Measurements from ENCODE around the gene TRPM3. TPM values are rescaled to one million over a fixed set of nuclear protein-coding genes. Genes with fewer than 3 reads are reported as not detected.

The TRPM3 gene
- total and polyA plus RNA-seq, 2 donors (not counting 1 experiment from before 2014, with no cell fraction given), result not detected

GRCh38 chr9:70835323-70835722 is 286.1 kb downstream of the TRPM3 start:
- H3K4me3 Mint-ChIP-seq, result no peak overlapping the region

DNA sequence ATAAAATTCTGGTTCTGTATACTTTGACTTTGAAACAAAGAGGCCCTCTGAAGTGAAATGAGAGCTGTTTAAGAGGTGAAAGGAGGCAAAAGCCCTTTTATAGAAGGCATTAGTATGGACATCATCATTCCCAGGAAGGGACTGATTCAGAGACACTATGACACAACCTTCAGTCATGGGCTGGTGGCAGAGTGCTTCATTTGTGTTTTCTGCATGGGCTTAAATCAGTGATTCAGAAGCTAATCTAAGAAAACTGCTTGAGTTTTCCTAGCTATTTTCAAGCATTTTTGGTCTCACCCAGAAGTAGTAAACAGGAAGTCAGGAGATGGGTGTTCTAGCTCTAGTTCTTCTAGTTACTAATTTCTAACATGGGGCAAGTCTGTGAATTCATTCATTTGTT is 288.9 kb downstream of the TRPM3 start:
- Histone ChIP-seq H2AFZ (ENCODE audit: insufficient read depth, low read depth, low read length, poor library complexity, severe bottlenecking) (no peak overlapping the region), H3K36me3 (replicated peaks in 1 of 2; ENCODE audit: control extremely low read depth in 1 of 2, control insufficient read depth in 1 of 2, extremely low read depth in 1 of 2, insufficient read depth in 2 of 2, low read length in 1 of 2) (no peaks in the 10 kb centered on the region), H3K27me3 (replicated peaks in 1 of 4; ENCODE audit: control extremely low read depth in 1 of 4, control insufficient read depth in 3 of 4, insufficient read depth in 4 of 4, low read length in 3 of 4) (no peaks in the 10 kb centered on the region), H3K27ac (ENCODE audit: low read length in 2 of 2) (no peak overlapping the region), H3K9me3 (ENCODE audit: control extremely low read depth in 1 of 3, control insufficient read depth in 2 of 3, insufficient read depth in 1 of 3, low read length in 2 of 3) (no peaks in the 10 kb centered on the region), H3K4me2 (replicated peaks; ENCODE audit: low read depth, low read length, poor library complexity, severe bottlenecking) (no peak overlapping the region), H4K20me1 (ENCODE audit: control insufficient read depth, insufficient read depth, low read length, poor library complexity, severe bottlenecking) (no peaks in the 10 kb centered on the region), H3K4me1 (ENCODE audit: control insufficient read depth in 2 of 2, insufficient read depth in 2 of 2, low read length in 2 of 2) (no peaks in the 10 kb centered on the region), H3K4me3 (ENCODE audit: control extremely low read depth in 1 of 5, extremely low read depth in 1 of 5, insufficient read depth in 1 of 5, low read depth in 2 of 5, low read length in 4 of 5) (no peak overlapping the region), H3K79me2 (ENCODE audit: control insufficient read depth, insufficient read depth, low read length) (no peaks in the 10 kb centered on the region), H3K9ac (ENCODE audit: low read length) (no peak overlapping the region)
- DNase-seq (no peak), ATAC-seq (ENCODE audit: low read depth) (no peak)
- H3K27me3 Mint-ChIP-seq, result peaks cover 3% of the 10 kb centered on the region
- ChIA-PET CTCF (no interaction called here), POLR2A (no interaction called here)
- H3K4me3 Mint-ChIP-seq, result no peak overlapping the region
- H3K4me1 Mint-ChIP-seq, result no peaks in the 10 kb centered on the region
- no peaks in the 10 kb centered on the region for H3K9me3 Mint-ChIP-seq (ENCODE audit: insufficient read depth)
- intact Hi-C loops (cut with micrococcal nuclease), result no loop called here
- no peak overlapping the region for H3K27ac Mint-ChIP-seq
- TF ChIP-seq CTCF (IDR thresholded peaks at IDR 0.05) (no peak), EZH2 (IDR thresholded peaks at IDR 0.05; ENCODE audit: borderline replicate concordance, insufficient read depth, low read depth, low read length, poor library complexity, severe bottlenecking) (no peak)

More at GRCh38 chr9:70835323-70835722, 286.1 kb downstream of the TRPM3 start:
- no peaks in the 10 kb centered on the region for H3K4me1 ChIP-seq (ENCODE audit: control insufficient read depth in 2 of 2, insufficient read depth in 2 of 2, low read length in 2 of 2)
- H3K4me3 ChIP-seq (ENCODE audit: control extremely low read depth in 1 of 5, extremely low read depth in 1 of 5, insufficient read depth in 1 of 5, low read depth in 2 of 5, low read length in 4 of 5), result no peak overlapping the region
- no peak overlapping the region for H2AFZ ChIP-seq (ENCODE audit: insufficient read depth, low read depth, low read length, poor library complexity, severe bottlenecking)
- no peaks in the 10 kb centered on the region for H3K9me3 ChIP-seq (ENCODE audit: control extremely low read depth in 1 of 3, control insufficient read depth in 2 of 3, insufficient read depth in 1 of 3, low read length in 2 of 3)
- Mint-ChIP-seq H3K4me1 (no peaks in the 10 kb centered on the region), H3K27me3 (peaks cover 3% of the 10 kb centered on the region), H3K9me3 (ENCODE audit: insufficient read depth) (no peaks in the 10 kb centered on the region), H3K27ac (no peak overlapping the region)
- H3K27me3 ChIP-seq (replicated peaks in 1 of 4; ENCODE audit: control extremely low read depth in 1 of 4, control insufficient read depth in 3 of 4, insufficient read depth in 4 of 4, low read length in 3 of 4), result no peaks in the 10 kb centered on the region
- H3K79me2 ChIP-seq (ENCODE audit: control insufficient read depth, insufficient read depth, low read length), result no peaks in the 10 kb centered on the region
- TF ChIP-seq EZH2 (IDR thresholded peaks at IDR 0.05; ENCODE audit: borderline replicate concordance, insufficient read depth, low read depth, low read length, poor library complexity, severe bottlenecking), result no peak
- TF ChIP-seq CTCF (IDR thresholded peaks at IDR 0.05), result no peak
- no peak for ATAC-seq (ENCODE audit: low read depth)
- ChIA-PET POLR2A (no interaction called here), CTCF (no interaction called here)
- intact Hi-C loops (cut with micrococcal nuclease), result no loop called here
- H3K27ac ChIP-seq (ENCODE audit: low read length in 2 of 2), result no peak overlapping the region
- no peak for DNase-seq
- no peak overlapping the region for H3K4me2 ChIP-seq (replicated peaks; ENCODE audit: low read depth, low read length, poor library complexity, severe bottlenecking)
- H3K36me3 ChIP-seq (replicated peaks in 1 of 2; ENCODE audit: control extremely low read depth in 1 of 2, control insufficient read depth in 1 of 2, extremely low read depth in 1 of 2, insufficient read depth in 2 of 2, low read length in 1 of 2), result no peaks in the 10 kb centered on the region
- H4K20me1 ChIP-seq (ENCODE audit: control insufficient read depth, insufficient read depth, low read length, poor library complexity, severe bottlenecking), result no peaks in the 10 kb centered on the region
- 60% methylated on average over 1 of the region's 4 CpGs for WGBS (ENCODE audit: insufficient coverage)
- H3K9ac ChIP-seq (ENCODE audit: low read length), result no peak overlapping the region
